ENCODE measurements around the gene M6PR. TPM values are rescaled to one million over a fixed set of nuclear protein-coding genes. Genes with fewer than 3 reads are reported as not detected.
"Not testable (repeated sequence)": the region's sequence is repeated elsewhere in the genome, so short reads cannot be mapped to it uniquely, and the experiment has no call there.

Gene M6PR
- total RNA-seq, 1 experiment from 2014 or later: 130 TPM

DNA sequence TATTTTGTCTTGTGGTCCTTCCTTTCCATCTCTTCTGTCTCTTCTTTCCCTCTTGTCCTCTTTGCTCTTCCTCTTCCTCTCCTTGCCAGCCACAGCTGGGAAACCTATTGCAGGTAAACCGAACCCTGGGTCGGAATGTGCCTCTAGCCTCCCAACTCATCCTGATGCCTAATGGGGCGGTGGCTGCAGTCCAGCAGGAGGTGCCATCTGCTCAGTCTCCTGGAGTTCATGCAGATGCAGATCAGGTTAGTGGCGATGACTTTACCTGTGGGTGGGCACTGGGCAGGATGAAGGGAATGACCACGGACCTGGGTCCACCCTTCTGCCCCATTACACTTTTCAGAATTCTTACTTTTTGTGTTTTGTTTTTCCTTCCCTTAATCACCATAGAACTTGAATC, 26.9 kb downstream of the M6PR start:
- no peak for DNase-seq (ENCODE audit: unreplicated experiment)
- ChIA-PET POLR2A (no interaction called here), CTCF (interaction anchor here (1.3 kb wide), 1 partner anchor 8 kb away, joined by 8 read pairs; the partner anchor contains the start of gene PHC1)
- Mint-ChIP-seq H3K27me3 (ENCODE audit: insufficient read depth, unreplicated experiment) (no peaks in the 10 kb centered on the region), H3K4me3 (ENCODE audit: unreplicated experiment) (no peak overlapping the region), H3K4me1 (ENCODE audit: insufficient read depth, unreplicated experiment) (no peaks in the 10 kb centered on the region), H3K36me3 (ENCODE audit: insufficient read depth, unreplicated experiment) (peaks cover 37% of the 10 kb centered on the region), H3K27ac (ENCODE audit: low read depth, unreplicated experiment) (no peak overlapping the region), H3K9me3 (ENCODE audit: unreplicated experiment) (no peaks in the 10 kb centered on the region)
- TF ChIP-seq, protein P1, sequence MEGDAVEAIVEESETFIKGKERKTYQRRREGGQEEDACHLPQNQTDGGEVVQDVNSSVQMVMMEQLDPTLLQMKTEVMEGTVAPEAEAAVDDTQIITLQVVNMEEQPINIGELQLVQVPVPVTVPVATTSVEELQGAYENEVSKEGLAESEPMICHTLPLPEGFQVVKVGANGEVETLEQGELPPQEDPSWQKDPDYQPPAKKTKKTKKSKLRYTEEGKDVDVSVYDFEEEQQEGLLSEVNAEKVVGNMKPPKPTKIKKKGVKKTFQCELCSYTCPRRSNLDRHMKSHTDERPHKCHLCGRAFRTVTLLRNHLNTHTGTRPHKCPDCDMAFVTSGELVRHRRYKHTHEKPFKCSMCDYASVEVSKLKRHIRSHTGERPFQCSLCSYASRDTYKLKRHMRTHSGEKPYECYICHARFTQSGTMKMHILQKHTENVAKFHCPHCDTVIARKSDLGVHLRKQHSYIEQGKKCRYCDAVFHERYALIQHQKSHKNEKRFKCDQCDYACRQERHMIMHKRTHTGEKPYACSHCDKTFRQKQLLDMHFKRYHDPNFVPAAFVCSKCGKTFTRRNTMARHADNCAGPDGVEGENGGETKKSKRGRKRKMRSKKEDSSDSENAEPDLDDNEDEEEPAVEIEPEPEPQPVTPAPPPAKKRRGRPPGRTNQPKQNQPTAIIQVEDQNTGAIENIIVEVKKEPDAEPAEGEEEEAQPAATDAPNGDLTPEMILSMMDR (IDR thresholded peaks at IDR 0.05; ENCODE audit: unreplicated experiment): no peak
- intact Hi-C loops (cut with micrococcal nuclease): no loop called here
- BruUV-seq (replicated peaks): no TSS peak

DNA sequence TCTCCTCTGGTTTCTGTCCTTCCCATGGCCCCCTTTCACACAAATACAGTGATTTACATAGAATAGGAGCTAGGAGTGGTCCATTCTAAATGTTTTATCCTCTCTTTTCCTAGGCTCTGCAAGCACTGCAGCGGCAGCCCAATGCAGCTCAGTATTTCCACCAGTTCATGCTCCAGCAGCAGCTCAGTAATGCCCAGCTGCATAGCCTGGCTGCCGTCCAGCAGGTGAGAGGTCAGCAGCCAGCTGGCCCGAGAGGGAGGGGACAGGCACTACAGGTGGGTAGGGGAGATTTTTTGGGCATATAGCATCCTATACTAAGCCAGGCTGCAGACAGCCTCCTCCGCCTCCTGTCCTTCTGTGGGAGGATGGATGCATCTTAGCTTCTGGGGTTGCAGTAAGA, 29.8 kb downstream of the M6PR start:
- intact Hi-C loops (cut with micrococcal nuclease): loop anchor here (10.0 kb wide), 1 partner anchor 85 kb away; no protein-coding TSS in a partner anchor
- ChIA-PET CTCF (interaction anchor here (0.6 to 1.9 kb wide), 3 partner anchors 24 to 1396 kb away, joined by 3 to 5 read pairs (median 3); no protein-coding TSS in a partner anchor), POLR2A (interaction anchor here (0.7 kb wide), 1 partner anchor 109 kb away, joined by 3 read pairs; no protein-coding TSS in a partner anchor)
- H3K27me3 Mint-ChIP-seq (ENCODE audit: insufficient read depth, unreplicated experiment); H3K9me3 Mint-ChIP-seq (ENCODE audit: unreplicated experiment); DNase-seq (ENCODE audit: unreplicated experiment); H3K4me3 Mint-ChIP-seq (ENCODE audit: unreplicated experiment); H3K4me1 Mint-ChIP-seq (ENCODE audit: insufficient read depth, unreplicated experiment); H3K27ac Mint-ChIP-seq (ENCODE audit: low read depth, unreplicated experiment); BruUV-seq (replicated peaks): not testable (repeated sequence)
- peaks cover 37% of the 10 kb centered on the region for H3K36me3 Mint-ChIP-seq (ENCODE audit: insufficient read depth, unreplicated experiment)

DNA sequence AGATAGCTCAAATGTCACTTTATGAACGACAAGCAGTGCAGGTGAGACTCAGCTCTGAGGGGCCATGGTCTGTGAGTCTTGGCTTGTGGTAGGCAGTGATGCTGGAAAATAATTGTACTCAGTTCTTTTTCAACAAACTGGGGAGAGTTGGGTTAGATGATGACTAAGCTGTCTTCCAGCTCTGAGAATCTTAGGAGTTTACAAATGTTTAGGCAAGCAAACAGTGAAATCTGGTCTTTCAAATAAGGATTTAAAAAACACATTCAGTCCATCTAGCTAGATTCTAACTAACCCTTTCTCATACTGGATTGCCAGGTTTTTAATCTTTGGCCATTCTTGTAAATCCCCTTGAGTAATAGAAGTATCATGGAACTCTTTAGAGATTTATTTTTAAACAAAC, 31.7 kb downstream of the M6PR start:
- no peaks in the 10 kb centered on the region for H3K9me3 Mint-ChIP-seq (ENCODE audit: unreplicated experiment)
- no peak overlapping the region for H3K4me3 Mint-ChIP-seq (ENCODE audit: unreplicated experiment)
- POLR2A ChIA-PET: interaction anchor here (6.2 kb wide), 1 partner anchor 32 kb away, joined by 76 read pairs; the partner anchor contains the start of gene M6PR
- H3K27ac Mint-ChIP-seq (ENCODE audit: low read depth, unreplicated experiment): no peak overlapping the region
- DNase-seq (ENCODE audit: unreplicated experiment): no peak
- intact Hi-C loops (cut with micrococcal nuclease): loop anchor here (10.0 kb wide), 1 partner anchor 87 kb away; no protein-coding TSS in a partner anchor
- peaks cover 31% of the 10 kb centered on the region for H3K36me3 Mint-ChIP-seq (ENCODE audit: insufficient read depth, unreplicated experiment)
- H3K4me1 Mint-ChIP-seq (ENCODE audit: insufficient read depth, unreplicated experiment): peaks cover 14% of the 10 kb centered on the region
- CTCF ChIA-PET: interaction anchor here (1.0 kb wide), 1 partner anchor 235 kb away, joined by 4 read pairs; no protein-coding TSS in a partner anchor
- no peaks in the 10 kb centered on the region for H3K27me3 Mint-ChIP-seq (ENCODE audit: insufficient read depth, unreplicated experiment)
- BruUV-seq (replicated peaks): no TSS peak
- TF ChIP-seq, protein P1 (IDR thresholded peaks at IDR 0.05; ENCODE audit: unreplicated experiment): no peak

DNA sequence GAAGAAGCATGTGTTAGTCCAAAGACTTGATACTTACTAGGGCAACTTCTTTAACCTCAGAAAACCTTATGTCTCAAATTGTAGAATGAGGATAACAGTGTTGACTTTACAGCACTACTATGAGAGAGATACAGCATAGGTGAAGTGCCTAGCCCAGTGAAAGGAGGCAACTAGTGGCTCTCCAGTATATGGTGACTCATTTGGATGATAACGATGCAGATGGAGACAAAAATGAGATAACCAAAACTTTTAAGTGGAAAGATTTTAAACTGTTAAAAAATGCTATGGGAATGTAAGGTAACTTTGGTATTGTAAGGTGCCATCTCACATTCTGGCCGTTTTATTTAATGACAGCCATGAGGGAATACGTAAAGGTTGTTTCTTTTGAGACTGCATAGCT, 32.4 kb downstream of the M6PR start:
- DNase-seq (ENCODE audit: unreplicated experiment): no peak
- Mint-ChIP-seq H3K36me3 (ENCODE audit: insufficient read depth, unreplicated experiment) (peaks cover 24% of the 10 kb centered on the region), H3K27me3 (ENCODE audit: insufficient read depth, unreplicated experiment) (no peaks in the 10 kb centered on the region), H3K4me3 (ENCODE audit: unreplicated experiment) (no peak overlapping the region), H3K4me1 (ENCODE audit: insufficient read depth, unreplicated experiment) (peaks cover 16% of the 10 kb centered on the region), H3K9me3 (ENCODE audit: unreplicated experiment) (no peaks in the 10 kb centered on the region), H3K27ac (ENCODE audit: low read depth, unreplicated experiment) (no peak overlapping the region)
- ChIA-PET POLR2A (interaction anchor here (6.2 kb wide), 1 partner anchor 32 kb away, joined by 76 read pairs; the partner anchor contains the start of gene M6PR), CTCF (interaction anchor here (1.0 to 1.2 kb wide), 2 partner anchors 122 to 234 kb away, joined by 4 read pairs; no protein-coding TSS in a partner anchor)
- TF ChIP-seq, protein P1 (IDR thresholded peaks at IDR 0.05; ENCODE audit: unreplicated experiment): no peak
- BruUV-seq (replicated peaks): no TSS peak
- intact Hi-C loops (cut with micrococcal nuclease): loop anchor here (10.0 kb wide), 1 partner anchor 88 kb away; no protein-coding TSS in a partner anchor
